ENCODE measurements around the gene KLHDC10.
"Not testable (repeated sequence)": the region's sequence is repeated elsewhere in the genome, so short reads cannot be mapped to it uniquely, and the experiment has no call there.

KLHDC10 gene

DNA sequence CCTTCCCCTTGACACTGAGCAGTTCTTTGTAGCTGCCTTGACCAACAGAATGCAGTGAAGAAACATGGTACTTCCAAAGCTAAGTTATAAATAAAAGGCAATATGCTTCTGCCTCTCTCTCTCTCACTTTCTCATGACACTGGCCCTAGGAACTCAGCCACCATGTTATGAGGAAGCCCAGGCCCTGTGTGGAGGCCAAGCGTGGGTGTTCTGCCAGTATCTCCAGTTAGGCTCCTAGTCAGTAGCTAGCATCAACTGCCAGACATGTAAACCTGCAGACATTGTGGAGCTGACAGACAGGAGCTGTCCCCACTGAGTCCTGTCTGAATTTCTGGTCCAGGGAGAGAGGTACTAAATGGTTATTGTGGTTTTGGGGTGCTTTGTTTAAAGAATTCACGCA, 89.7 kb downstream of the KLHDC10 start:
- no peak for FAIRE-seq

GRCh38 chr7:130160455-130160854, 90.1 kb downstream of the KLHDC10 start:
- no peak for FAIRE-seq

GRCh38 chr7:130162196-130162595, 91.9 kb downstream of the KLHDC10 start:
- no peak for FAIRE-seq

DNA sequence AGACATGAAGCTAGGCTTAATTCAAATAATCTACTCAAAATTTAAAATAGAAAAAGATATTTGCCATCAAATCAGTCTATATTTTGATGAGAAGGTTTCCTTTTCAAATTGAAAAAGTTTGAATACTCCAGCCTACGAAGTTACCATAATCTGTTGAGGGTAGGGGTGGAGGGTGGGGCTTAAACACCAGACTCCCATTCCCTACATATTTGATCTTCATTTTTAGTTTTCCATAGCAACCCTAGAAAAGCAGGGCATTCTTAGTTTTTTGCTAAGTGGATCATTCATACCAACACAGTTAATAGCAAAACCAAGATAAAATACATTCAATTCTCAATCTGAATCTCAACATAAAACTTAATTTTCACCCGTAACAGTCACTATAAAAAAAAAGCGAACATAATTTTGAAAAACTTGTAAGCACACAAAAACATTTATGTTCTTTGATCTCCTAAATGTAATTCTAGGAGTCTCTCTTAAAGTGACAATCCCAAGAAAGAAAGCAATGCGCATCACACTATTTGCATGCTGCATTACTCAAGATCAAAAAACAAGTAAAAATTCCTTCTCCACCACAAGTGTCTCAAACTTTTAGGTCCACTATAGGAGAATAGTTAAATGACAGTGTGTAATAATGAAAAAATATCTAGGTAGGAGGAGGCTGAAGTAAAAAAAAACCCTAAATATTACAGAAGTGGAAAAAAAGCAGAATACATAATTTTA, 104.1 kb downstream of the KLHDC10 start:
- FAIRE-seq: no peak

- no peak for FAIRE-seq
These were observed 107.9 kb downstream of the KLHDC10 start for GRCh38 chr7:130178251-130178650.

DNA sequence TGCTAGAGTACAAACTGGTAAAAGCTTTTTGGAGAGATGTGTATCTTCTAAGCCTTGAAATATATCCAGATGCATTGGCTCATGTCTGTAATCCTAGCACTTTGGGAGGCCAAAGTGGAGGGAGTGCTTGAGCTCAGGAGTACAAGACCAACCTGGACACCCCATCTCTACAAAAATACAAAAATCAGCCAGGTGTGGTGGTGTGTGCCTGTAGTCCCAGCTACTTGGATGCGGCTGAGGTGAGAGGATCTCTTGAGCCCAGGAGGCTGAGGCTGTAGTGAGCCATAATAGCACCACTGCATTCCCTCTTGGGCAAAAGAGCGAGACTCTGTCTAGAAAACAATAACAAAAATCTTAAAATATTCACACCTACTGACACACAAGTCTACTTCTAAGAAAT, 109.3 kb downstream of the KLHDC10 start:
- FAIRE-seq: no peak

DNA sequence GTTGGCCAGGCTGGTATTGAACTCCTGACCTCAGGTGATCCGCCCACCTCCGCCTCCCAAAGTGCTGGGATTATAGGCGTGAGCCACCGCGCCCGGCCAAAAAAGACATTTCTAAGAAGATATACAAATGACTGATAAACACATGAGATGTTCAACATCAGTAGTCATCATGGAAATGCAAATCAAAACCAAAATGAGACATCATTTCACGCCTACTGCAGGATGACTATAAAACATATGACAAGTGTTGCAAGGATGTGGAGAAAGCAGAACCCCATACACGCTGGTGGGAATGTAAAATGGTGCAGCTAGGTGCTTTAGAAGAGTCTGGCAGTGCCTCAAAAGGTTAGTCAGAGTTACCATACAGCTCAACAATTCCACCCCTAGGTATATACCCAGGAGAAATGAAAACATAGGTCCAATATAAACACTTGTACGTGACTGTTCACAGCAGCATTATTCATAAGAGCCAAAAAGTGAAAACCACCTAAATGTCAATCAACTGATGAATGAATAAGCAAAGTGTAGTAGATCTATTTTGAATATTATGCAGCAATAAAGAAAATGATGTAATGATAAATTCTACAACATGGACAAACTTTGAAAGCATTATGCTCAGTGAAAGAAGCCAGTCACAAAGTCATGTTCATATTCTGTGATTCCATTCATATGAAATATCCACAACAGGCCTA, 110.4 kb downstream of the KLHDC10 start:
- no peak for FAIRE-seq

DNA sequence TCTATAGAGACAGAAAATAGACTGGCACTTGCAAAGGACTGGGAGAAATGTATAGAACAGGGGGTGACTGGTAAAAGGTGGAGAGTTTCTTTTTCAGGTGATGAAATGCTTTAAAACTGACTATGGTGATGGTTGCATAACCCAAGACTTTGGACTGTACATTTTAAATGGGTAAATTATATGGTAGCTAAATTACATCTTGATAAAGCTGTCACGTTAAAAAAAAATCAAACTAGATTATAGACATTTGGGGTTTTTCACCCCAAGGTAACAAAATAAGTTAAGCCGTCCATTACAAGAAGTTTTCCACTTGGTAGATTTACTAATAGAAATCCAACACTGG, 110.9 kb downstream of the KLHDC10 start:
- no peak for FAIRE-seq

GRCh38 chr7:130182990-130183389, 112.7 kb downstream of the KLHDC10 start:
- FAIRE-seq: no peak

DNA sequence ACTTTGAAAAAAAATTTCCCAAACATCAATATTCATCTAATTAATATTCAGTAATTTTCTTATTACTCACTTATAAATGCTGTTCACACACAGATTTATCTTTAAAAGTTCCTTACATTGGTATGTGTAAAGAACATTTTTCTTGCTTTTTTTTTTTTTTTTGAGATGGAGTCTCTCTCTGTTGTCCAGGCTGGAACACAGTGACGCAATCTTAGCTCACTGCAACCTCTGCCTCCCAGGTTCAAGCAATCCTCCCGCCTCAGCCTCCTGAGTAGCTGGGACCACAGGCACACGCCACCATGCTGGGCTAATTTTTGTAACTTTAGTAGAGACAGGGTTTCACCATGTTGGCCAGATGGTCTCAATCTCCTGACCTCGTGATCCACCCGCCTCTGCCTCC, 114.0 kb downstream of the KLHDC10 start:
- FAIRE-seq: not testable (repeated sequence)

All from G401.6 (cell line).